CD14-positive monocyte (primary cell): ENCODE measurements around the gene CBLB. TPM values are rescaled to one million over a fixed set of nuclear protein-coding genes. Genes with fewer than 3 reads are reported as not detected.

ENCODE experiments used
- DNase-seq, 3 donors: peaks; one replicate each; pipeline ENCODE4 v3.0.0-alpha.2; 2011 to 2022
- H2AFZ ChIP-seq: 2 replicates; pipeline ENCODE4 v1.6.0; 2012; ENCODE audit warnings: mild to moderate bottlenecking, low read depth, low read length, inconsistent platforms; ENCODE audit not compliant: insufficient read depth, poor library complexity, severe bottlenecking
- H3K27ac ChIP-seq, 2 donors: 1 replicate in 1 of 2; 2 replicates in 1 of 2; pipeline ENCODE4 v1.5.1; 2012 to 2013; ENCODE audit warnings: low read length in 2 of 2, control low read depth in 1 of 2, inconsistent platforms in 1 of 2, low read depth in 1 of 2, mild to moderate bottlenecking in 1 of 2
- H3K27me3 ChIP-seq, 2 donors: one replicate each; pipeline versions ENCODE4 v1.6.0 to v1.6.1; 2011 to 2013; ENCODE audit warnings: low read length in 2 of 2; ENCODE audit not compliant: control insufficient read depth in 2 of 2, insufficient read depth in 2 of 2
- H3K36me3 ChIP-seq, 2 donors: replicated peaks in 1 of 2; 1 replicate in 1 of 2; 2 replicates in 1 of 2; pipeline versions ENCODE4 v1.5.1 to v1.6.1; 2012 to 2013; ENCODE audit warnings: low read length in 2 of 2, control low read depth in 1 of 2, inconsistent platforms in 1 of 2, mild to moderate bottlenecking in 1 of 2; ENCODE audit not compliant: insufficient read depth in 2 of 2, control insufficient read depth in 1 of 2
- H3K4me1 ChIP-seq, 2 donors: 1 replicate in 1 of 2; 2 replicates in 1 of 2; pipeline versions ENCODE4 v1.5.1 to v1.6.1; 2012 to 2013; ENCODE audit warnings: low read length in 2 of 2, control low read depth in 1 of 2, inconsistent platforms in 1 of 2, mild to moderate bottlenecking in 1 of 2, moderate library complexity in 1 of 2; ENCODE audit not compliant: insufficient read depth in 2 of 2, control insufficient read depth in 1 of 2
- H3K4me2 ChIP-seq: replicated peaks from 2 replicates; pipeline ENCODE3; 2012; ENCODE audit warnings: low read length, moderate library complexity, mild to moderate bottlenecking; ENCODE audit not compliant: poor library complexity, severe bottlenecking; ENCODE audit errors: extremely low read depth
- H3K4me3 ChIP-seq, 3 experiments: fragments of 200-600 bp in 1 of 3; sonication (generic) in 1 of 3; replicated peaks in 1 of 3; 1 replicate in 2 of 3; 2 replicates in 1 of 3; pipeline ENCODE4 v1.5.1; 2011 to 2013; ENCODE audit warnings: low read length in 3 of 3, mild to moderate bottlenecking in 3 of 3, control low read depth in 2 of 3, low read depth in 2 of 3, inconsistent platforms in 1 of 3, moderate library complexity in 1 of 3
- H3K79me2 ChIP-seq: 2 replicates; pipeline ENCODE4 v1.6.0; 2012; ENCODE audit warnings: mild to moderate bottlenecking, control low read depth, inconsistent platforms, low read length, moderate library complexity; ENCODE audit not compliant: insufficient read depth
- H3K9ac ChIP-seq: 2 replicates; pipeline ENCODE4 v1.6.0; 2017; ENCODE audit warnings: low read length, mild to moderate bottlenecking; ENCODE audit not compliant: insufficient read depth, poor library complexity, severe bottlenecking
- H3K9me3 ChIP-seq, 2 donors: replicated peaks in 1 of 2; 1 replicate in 1 of 2; 2 replicates in 1 of 2; pipeline versions ENCODE4 v1.5.1 to v1.6.1; 2012 to 2013; ENCODE audit warnings: low read length in 2 of 2, control low read depth in 1 of 2; ENCODE audit not compliant: control insufficient read depth in 1 of 2, insufficient read depth in 1 of 2
- H4K20me1 ChIP-seq: 2 replicates; pipeline ENCODE4 v1.6.0; 2012; ENCODE audit warnings: mild to moderate bottlenecking, low read length, control low read depth, moderate library complexity; ENCODE audit not compliant: insufficient read depth
- H3K27ac Mint-ChIP-seq, 7 donors: one replicate each; pipeline ENCODE4 v1.8.0; 2020; ENCODE audit warnings: mild to moderate bottlenecking in 7 of 7, mixed read lengths in 7 of 7, moderate library complexity in 6 of 7, inconsistent platforms in 2 of 7
- H3K27me3 Mint-ChIP-seq, 3 donors: one replicate each; pipeline ENCODE4 v1.8.0; 2021 to 2022; ENCODE audit warnings: low read depth in 3 of 3, mild to moderate bottlenecking in 3 of 3, mixed read lengths in 3 of 3, moderate library complexity in 3 of 3, inconsistent platforms in 1 of 3
- H3K36me3 Mint-ChIP-seq, 2 donors: one replicate each; pipeline ENCODE4 v1.8.0; 2020; ENCODE audit warnings: mixed read lengths in 2 of 2, inconsistent platforms in 1 of 2, mild to moderate bottlenecking in 1 of 2
- H3K4me1 Mint-ChIP-seq: one replicate; pipeline ENCODE4 v1.8.0; 2020; ENCODE audit warnings: mild to moderate bottlenecking, mixed read lengths
- H3K4me3 Mint-ChIP-seq, 2 donors: one replicate each; pipeline ENCODE4 v1.8.0; 2020; ENCODE audit warnings: mild to moderate bottlenecking in 2 of 2, mixed read lengths in 2 of 2, moderate library complexity in 1 of 2
- H3K9me3 Mint-ChIP-seq, 7 donors: one replicate each; pipeline ENCODE4 v1.8.0; 2020 to 2022; ENCODE audit warnings: mixed read lengths in 7 of 7, mild to moderate bottlenecking in 6 of 7, moderate library complexity in 6 of 7, inconsistent platforms in 2 of 7
- CTCF ChIP-seq: fragments of 200-600 bp; IDR thresholded peaks from one replicate; pipeline ENCODE4 v1.8.0; 2022; ENCODE audit warnings: antibody characterized with exemption, mild to moderate bottlenecking
- WGBS: methylation state at CpG from one replicate; pipeline ENCODE4 v1.1.5; 2013; ENCODE audit warnings: missing lambda C conversion rate; ENCODE audit not compliant: insufficient coverage; 5-methylcytosine and 5-hydroxymethylcytosine counted together
- intact Hi-C, 2 donors: fragments of 100-400 bp; cut with micrococcal nuclease; formaldehyde crosslinking; loops; one replicate each; pipeline versions ENCODE4 v1.15.0 to v1.15.1; 2023
- polyA plus RNA-seq, 3 donors: library from polyadenylated mRNA; depleted of rRNA in 1 of 3; unstranded in 2 of 3; stranded (reverse) in 1 of 3; fragments of 300-500 nt in 2 of 3; fragments of >200 nt in 1 of 3; fragmentation: Illumina TruSeq in 2 of 3; gene quantifications; 1 replicate in 2 of 3; 2 replicates in 1 of 3; pipeline ENCODE4 v1.2.3, GENCODE V29; 2012 to 2021

CBLB gene
- polyA plus RNA-seq, 3 donors, result 1.6 to 8.1 (median 3.6) TPM

GRCh38 chr3:105691633-105692032, 177.2 kb downstream of the CBLB start:
- Histone ChIP-seq H3K4me2 (no peak overlapping the region), H4K20me1 (no peaks in the 10 kb centered on the region), H3K36me3 (peaks cover 0 to 21% of the 10 kb centered on the region in 2 donors), H3K4me3 (no peak overlapping the region), H3K4me1 (no peaks in the 10 kb centered on the region), H3K27me3 (no peaks in the 10 kb centered on the region), H3K79me2 (no peaks in the 10 kb centered on the region), H3K9ac (no peak overlapping the region), H2AFZ (no peak overlapping the region), H3K27ac (no peak overlapping the region), H3K9me3 (no peaks in the 10 kb centered on the region)
- H3K27me3 Mint-ChIP-seq, result no peaks in the 10 kb centered on the region
- H3K9me3 Mint-ChIP-seq, result no peaks in the 10 kb centered on the region
- H3K36me3 Mint-ChIP-seq, result peaks cover 18 to 25% of the 10 kb centered on the region in 2 donors
- TF ChIP-seq CTCF, result no peak
- H3K4me1 Mint-ChIP-seq, result no peaks in the 10 kb centered on the region
- no peak for DNase-seq
- H3K4me3 Mint-ChIP-seq, result no peak overlapping the region
- WGBS, result 85% methylated on average over 2 of the region's 3 CpGs
- H3K27ac Mint-ChIP-seq, result no peak overlapping the region
- intact Hi-C loops, result no loop called here

GRCh38 chr3:105691053-105691452, 177.8 kb downstream of the CBLB start:
- Mint-ChIP-seq H3K9me3 (no peaks in the 10 kb centered on the region), H3K27ac (no peak overlapping the region), H3K36me3 (peaks cover 18 to 25% of the 10 kb centered on the region in 2 donors), H3K4me3 (no peak overlapping the region), H3K4me1 (no peaks in the 10 kb centered on the region), H3K27me3 (no peaks in the 10 kb centered on the region)
- no peak overlapping the region for H3K4me3 ChIP-seq
- DNase-seq, result no peak
- no peak for TF ChIP-seq CTCF
- no peak overlapping the region for H2AFZ ChIP-seq
- H3K36me3 ChIP-seq, result peaks cover 0 to 21% of the 10 kb centered on the region in 2 donors
- H3K27ac ChIP-seq, result no peak overlapping the region
- intact Hi-C loops, result no loop called here
- H3K4me1 ChIP-seq, result no peaks in the 10 kb centered on the region
- H4K20me1 ChIP-seq, result no peaks in the 10 kb centered on the region
- H3K79me2 ChIP-seq, result no peaks in the 10 kb centered on the region
- no peaks in the 10 kb centered on the region for H3K27me3 ChIP-seq
- no peak overlapping the region for H3K4me2 ChIP-seq
- H3K9ac ChIP-seq, result no peak overlapping the region
- no peaks in the 10 kb centered on the region for H3K9me3 ChIP-seq
